HG03460 (cell line): Measurements from ENCODE around the gene TMOD4.
A peak's percentile ranks its signal among the peaks of the same experiment; 100 is the strongest.

Experiments used
- ATAC-seq: cut with Tn5 transposase; IDR thresholded peaks from one replicate; pipeline ENCODE4 v1.9.1; 2021; ENCODE audit not compliant: unreplicated experiment

The TMOD4 gene

GRCh38 chr1:151143986-151144385, 31.8 kb downstream of the TMOD4 start:
- no peak for ATAC-seq

- ATAC-seq: no peak
Observed at GRCh38 chr1:151143057-151143435, 32.7 kb downstream of the TMOD4 start.

- ATAC-seq: no peak
Observed at GRCh38 chr1:151142411-151143056, 33.2 kb downstream of the TMOD4 start.

GRCh38 chr1:151137789-151138188, 38.0 kb downstream of the TMOD4 start:
- ATAC-seq: no peak

- no peak for ATAC-seq
Observed at GRCh38 chr1:151135433-151136385, 40.1 kb downstream of the TMOD4 start.

GRCh38 chr1:151134991-151135390, 40.8 kb downstream of the TMOD4 start:
- no peak for ATAC-seq

GRCh38 chr1:151134396-151134795, 41.4 kb downstream of the TMOD4 start:
- ATAC-seq: no peak

GRCh38 chr1:151133018-151133806, 42.6 kb downstream of the TMOD4 start:
- no peak for ATAC-seq

- ATAC-seq: no peak
Observed at GRCh38 chr1:151132335-151133017, 43.3 kb downstream of the TMOD4 start.

- no peak for ATAC-seq
Observed at GRCh38 chr1:151131701-151132334, 44.0 kb downstream of the TMOD4 start.

GRCh38 chr1:151130987-151131586, 44.7 kb downstream of the TMOD4 start:
- peak; percentile 66 for ATAC-seq

- no peak for ATAC-seq
Observed at GRCh38 chr1:151128800-151129199, 47.0 kb downstream of the TMOD4 start.

- no peak for ATAC-seq
Observed at GRCh38 chr1:151124763-151125403, 50.9 kb downstream of the TMOD4 start.
